ENCODE results near the gene TMEM52. TPM values are rescaled to one million over a fixed set of nuclear protein-coding genes. Genes with fewer than 3 reads are reported as not detected.
"Not testable (repeated sequence)": the region's sequence is repeated elsewhere in the genome, so short reads cannot be mapped to it uniquely, and the experiment has no call there.

The TMEM52 gene
- total RNA-seq, 1 donor from 2014 or later: 3.9 TPM

DNA sequence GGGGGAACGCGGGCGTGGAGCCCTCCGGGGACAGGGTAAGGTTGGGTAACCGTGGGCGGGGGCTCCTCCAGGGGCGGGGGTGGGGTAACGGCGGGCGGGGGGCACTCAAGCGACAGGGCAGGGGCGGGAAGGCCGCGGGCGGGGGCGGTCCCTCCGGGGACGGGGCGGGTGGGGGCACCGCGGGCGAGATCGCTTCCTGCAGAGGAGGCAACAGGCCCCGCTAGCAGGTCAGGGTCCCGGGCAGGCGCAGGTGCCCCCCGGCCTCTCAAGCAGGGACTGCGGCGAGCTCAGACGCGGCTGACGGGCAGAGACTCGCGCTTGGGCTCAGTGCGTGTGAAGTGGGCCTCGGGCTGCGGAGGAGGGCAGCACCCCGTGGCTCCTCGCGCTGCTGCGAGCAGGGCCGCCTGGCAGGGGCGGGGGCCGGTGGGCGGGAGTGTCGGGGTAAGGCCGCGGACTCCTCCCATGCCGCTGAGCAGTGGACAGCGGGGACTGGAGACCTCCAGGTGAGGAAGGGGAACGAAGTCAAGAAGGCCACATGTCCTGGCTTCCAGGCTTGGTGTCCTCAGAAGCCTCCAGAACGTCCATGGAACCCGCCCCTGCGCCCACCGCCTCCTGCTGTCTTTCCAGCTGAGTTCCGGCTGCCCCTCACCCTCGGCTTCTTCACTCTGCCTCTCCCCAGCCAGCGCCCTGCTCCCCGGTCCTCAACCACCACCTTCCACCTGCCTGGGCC lies 27.6 kb downstream of the TMEM52 start:
- no peak for DNase-seq (ENCODE audit: extremely low spot score, unreplicated experiment)
- Mint-ChIP-seq H3K4me1 (ENCODE audit: unreplicated experiment) (peaks cover 34% of the 10 kb centered on the region), H3K27ac (peak overlapping the region; percentile 81)

GRCh38 chr1:1890506-1891348 lies 28.4 kb downstream of the TMEM52 start, which contains the start of gene GNB1:
TSS of gene GNB1 (minus strand) at chr1:1891087. CDS start at chr1:1825453, 65,634 bp downstream.
- Mint-ChIP-seq H3K36me3 (peaks cover 17% of the 10 kb centered on the region), H3K9me3 (no peaks in the 10 kb centered on the region), H3K4me1 (ENCODE audit: unreplicated experiment) (peaks cover 38% of the 10 kb centered on the region), H3K27ac (peak within 1 kb of the TSS; percentile 91), H3K4me3 (peak within 1 kb of the TSS; percentile 91), H3K27me3 (no peaks in the 10 kb centered on the region)
- peak; percentile 94 for DNase-seq (ENCODE audit: extremely low spot score, unreplicated experiment)
- no peak for TF ChIP-seq CTCF (conservative IDR thresholded peaks at IDR 0.05)

More for the DNA sequence above, 27.6 kb downstream of the TMEM52 start:
- H3K9me3 Mint-ChIP-seq: no peaks in the 10 kb centered on the region
- TF ChIP-seq CTCF (conservative IDR thresholded peaks at IDR 0.05): no peak
- peaks cover 12% of the 10 kb centered on the region for H3K36me3 Mint-ChIP-seq
- H3K27me3 Mint-ChIP-seq: no peaks in the 10 kb centered on the region
- H3K4me3 Mint-ChIP-seq: peak overlapping the region; percentile 91

DNA sequence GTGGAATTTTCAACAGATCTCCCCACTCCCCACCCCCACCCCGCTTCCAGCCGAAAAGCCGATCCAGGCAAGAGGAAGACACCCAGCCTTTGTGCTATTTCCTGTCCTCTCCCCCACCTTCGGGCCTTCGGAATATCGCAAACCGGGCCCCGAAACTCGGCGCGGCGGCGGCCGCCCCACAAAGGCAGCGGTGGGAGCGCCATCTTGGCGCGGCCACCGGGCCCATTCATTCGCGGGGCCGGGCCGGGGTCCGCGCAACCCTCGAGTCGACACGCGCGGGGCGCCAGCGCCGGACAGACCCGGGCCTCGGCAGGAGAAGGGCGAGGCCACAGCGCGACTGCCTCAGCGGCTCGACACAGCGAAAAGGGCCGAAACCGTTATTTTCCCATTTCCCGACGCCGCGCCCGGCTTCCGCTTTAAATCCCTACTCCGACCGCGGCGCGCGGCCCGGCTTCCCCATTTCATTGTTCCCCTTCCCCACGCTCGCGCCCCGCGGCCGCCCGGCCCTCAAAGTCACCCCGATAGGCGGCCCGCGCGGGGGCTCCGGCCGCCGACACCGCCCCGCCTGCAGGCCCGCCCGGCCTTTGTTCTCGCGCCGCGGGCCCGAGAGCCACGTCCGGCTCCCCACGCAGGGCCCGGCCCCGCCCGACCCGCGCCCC lies 29.1 kb downstream of the TMEM52 start:
- TF ChIP-seq CTCF (conservative IDR thresholded peaks at IDR 0.05): no peak
- no peak for DNase-seq (ENCODE audit: extremely low spot score, unreplicated experiment)
- H3K4me3 Mint-ChIP-seq: peak overlapping the region; percentile 90
- peaks cover 36% of the 10 kb centered on the region for H3K4me1 Mint-ChIP-seq (ENCODE audit: unreplicated experiment)
- no peaks in the 10 kb centered on the region for H3K9me3 Mint-ChIP-seq
- H3K27me3 Mint-ChIP-seq: no peaks in the 10 kb centered on the region
- H3K36me3 Mint-ChIP-seq: peaks cover 17% of the 10 kb centered on the region
- H3K27ac Mint-ChIP-seq: peak overlapping the region; percentile 91

GRCh38 chr1:1889090-1889750 lies 29.9 kb downstream of the TMEM52 start:
- H3K4me3 Mint-ChIP-seq: peak overlapping the region; percentile 90
- H3K27me3 Mint-ChIP-seq: no peaks in the 10 kb centered on the region
- peaks cover 17% of the 10 kb centered on the region for H3K36me3 Mint-ChIP-seq
- H3K9me3 Mint-ChIP-seq: no peaks in the 10 kb centered on the region
- H3K27ac Mint-ChIP-seq: peak overlapping the region; percentile 91
- TF ChIP-seq CTCF (conservative IDR thresholded peaks at IDR 0.05): no peak
- no peak for DNase-seq (ENCODE audit: extremely low spot score, unreplicated experiment)
- peaks cover 31% of the 10 kb centered on the region for H3K4me1 Mint-ChIP-seq (ENCODE audit: unreplicated experiment)

DNA sequence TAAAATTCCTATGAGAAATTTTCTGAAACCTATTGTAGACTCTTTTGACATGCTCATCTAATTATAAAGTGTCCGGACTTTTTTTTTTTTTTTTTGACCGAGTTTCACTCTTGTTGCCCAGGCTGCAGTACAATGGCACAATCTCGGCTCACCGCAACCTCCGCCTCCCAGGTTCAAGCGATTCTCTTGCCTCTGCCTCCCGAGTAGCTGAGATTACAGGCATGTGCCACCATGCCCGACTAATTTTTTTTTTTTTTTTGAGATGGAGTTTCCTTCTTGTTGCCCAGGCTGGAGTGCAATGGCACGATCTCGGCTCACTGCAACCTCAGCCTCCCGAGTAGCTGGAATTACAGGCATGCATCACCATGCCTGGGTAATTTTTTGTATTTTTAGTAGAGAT lies 35.2 kb downstream of the TMEM52 start:
- peaks cover 47% of the 10 kb centered on the region for H3K4me1 Mint-ChIP-seq (ENCODE audit: unreplicated experiment)
- H3K27me3 Mint-ChIP-seq; H3K9me3 Mint-ChIP-seq; DNase-seq (ENCODE audit: extremely low spot score, unreplicated experiment): not testable (repeated sequence)
- H3K36me3 Mint-ChIP-seq: peaks cover 17% of the 10 kb centered on the region
- H3K4me3 Mint-ChIP-seq: peak overlapping the region; percentile 22
- H3K27ac Mint-ChIP-seq: peak overlapping the region; percentile 77

Measured in type B pancreatic cell (in vitro differentiated cells).